GM12891 (cell line): ENCODE measurements around the gene APOA4.

Source experiments
- DNase-seq: peaks from one replicate; pipeline ENCODE4 v3.0.0; 2011; ENCODE audit warnings: low spot score; ENCODE audit not compliant: insufficient read length
- FAIRE-seq: peaks from 2 replicates; lab custom pipeline; 2011; peaks lifted over from hg19 to GRCh38; lab: Jason Lieb, UNC
- PAX5 ChIP-seq: IDR thresholded peaks from 2 replicates; pipeline ENCODE4 v1.6.1; 2011; ENCODE audit warnings: low read length, moderate library complexity, mild to moderate bottlenecking; ENCODE audit not compliant: insufficient read depth, severe bottlenecking
- POLR2A ChIP-seq: IDR thresholded peaks from 2 replicates; pipeline ENCODE4 v1.6.1; 2011; ENCODE audit warnings: low read depth, low read length, control low read depth
- POLR2AphosphoS5 ChIP-seq: IDR thresholded peaks from 2 replicates; pipeline ENCODE4 v1.6.1; 2011; ENCODE audit warnings: low read depth, low read length, control low read depth
- POU2F2 ChIP-seq: IDR thresholded peaks from 2 replicates; pipeline ENCODE4 v1.6.1; 2011; ENCODE audit warnings: low read depth, mild to moderate bottlenecking, control low read depth, low read length, moderate library complexity
- SPI1 ChIP-seq: IDR thresholded peaks from 2 replicates; pipeline ENCODE4 v1.6.1; 2011; ENCODE audit warnings: low read depth, low read length, control low read depth
- TAF1 ChIP-seq: IDR thresholded peaks from 2 replicates; pipeline ENCODE4 v1.6.1; 2011; ENCODE audit warnings: low read depth, low read length, control low read depth

Gene APOA4

GRCh38 chr11:116862185-116862584 is 39.1 kb upstream of the APOA4 start:
- DNase-seq (no peak), FAIRE-seq (no peak)
- TF ChIP-seq POLR2AphosphoS5 (no peak), POU2F2 (no peak), POLR2A (no peak), SPI1 (no peak), TAF1 (no peak), PAX5 (no peak)

- FAIRE-seq (no peak), DNase-seq (no peak)
These were observed 38.4 kb upstream of the APOA4 start for GRCh38 chr11:116861539-116861938.

GRCh38 chr11:116860303-116860702 is 37.2 kb upstream of the APOA4 start:
- FAIRE-seq = no peak
- TF ChIP-seq POLR2A (no peak), PAX5 (no peak), POU2F2 (no peak), SPI1 (no peak), TAF1 (no peak), POLR2AphosphoS5 (no peak)

More at GRCh38 chr11:116861539-116861938, 38.4 kb upstream of the APOA4 start:
- no peak for TF ChIP-seq POLR2A
- TF ChIP-seq POLR2AphosphoS5 = no peak

GRCh38 chr11:116859175-116859574 is 36.1 kb upstream of the APOA4 start:
- DNase-seq = no peak
- TF ChIP-seq POLR2AphosphoS5 = no peak
- TF ChIP-seq POLR2A = no peak
- no peak for TF ChIP-seq SPI1
- no peak for TF ChIP-seq TAF1
- TF ChIP-seq POU2F2 = no peak
- TF ChIP-seq PAX5 = no peak
- no peak for FAIRE-seq

More at GRCh38 chr11:116860303-116860702, 37.2 kb upstream of the APOA4 start:
- DNase-seq = no peak

GRCh38 chr11:116857936-116858335 is 34.8 kb upstream of the APOA4 start:
- DNase-seq (no peak), FAIRE-seq (no peak)
- no peak for TF ChIP-seq POU2F2
- TF ChIP-seq POLR2A = no peak
- TF ChIP-seq SPI1 = no peak
- TF ChIP-seq TAF1 = no peak
- TF ChIP-seq POLR2AphosphoS5 = no peak
- TF ChIP-seq PAX5 = no peak

GRCh38 chr11:116857316-116857715 is 34.2 kb upstream of the APOA4 start:
- FAIRE-seq = no peak
- TF ChIP-seq POLR2A (no peak), TAF1 (no peak), SPI1 (no peak), POU2F2 (no peak), POLR2AphosphoS5 (no peak), PAX5 (no peak)
- no peak for DNase-seq

GRCh38 chr11:116856423-116856822 is 33.3 kb upstream of the APOA4 start:
- DNase-seq (no peak), FAIRE-seq (peak; percentile 33)
- no peak for TF ChIP-seq POLR2A
- TF ChIP-seq SPI1 = no peak
- TF ChIP-seq POU2F2 = no peak
- TF ChIP-seq TAF1 = no peak
- no peak for TF ChIP-seq PAX5
- TF ChIP-seq POLR2AphosphoS5 = no peak

GRCh38 chr11:116855413-116855812 is 32.3 kb upstream of the APOA4 start:
- no peak for FAIRE-seq
- DNase-seq = no peak
- no peak for TF ChIP-seq PAX5
- TF ChIP-seq POU2F2 = no peak

GRCh38 chr11:116853461-116854073 is 30.5 kb upstream of the APOA4 start:
- FAIRE-seq (peak; percentile 96), DNase-seq (peak; percentile 73)
- no peak for TF ChIP-seq TAF1
- TF ChIP-seq POLR2A = peak; percentile 41; the same call in 1 of the 2 replicates
- peak; percentile 57; the same call in 1 of the 2 replicates for TF ChIP-seq POLR2AphosphoS5
- peak; percentile 46 for TF ChIP-seq PAX5
- no peak for TF ChIP-seq POU2F2
- peak; percentile 75 for TF ChIP-seq SPI1

- TF ChIP-seq POU2F2 (no peak), TAF1 (0 out of 2 replicates have a peak, but pooled peaks have one; percentile 24)
- peak; percentile 61 for FAIRE-seq
- no peak for DNase-seq
These were observed 29.3 kb upstream of the APOA4 start for GRCh38 chr11:116852261-116853031.
